ENCODE measurements around the gene POLA2.
A peak's percentile ranks its signal among the peaks of the same experiment; 100 is the strongest.
"Not testable (repeated sequence)": the region's sequence is repeated elsewhere in the genome, so short reads cannot be mapped to it uniquely, and the experiment has no call there.

POLA2 gene

DNA sequence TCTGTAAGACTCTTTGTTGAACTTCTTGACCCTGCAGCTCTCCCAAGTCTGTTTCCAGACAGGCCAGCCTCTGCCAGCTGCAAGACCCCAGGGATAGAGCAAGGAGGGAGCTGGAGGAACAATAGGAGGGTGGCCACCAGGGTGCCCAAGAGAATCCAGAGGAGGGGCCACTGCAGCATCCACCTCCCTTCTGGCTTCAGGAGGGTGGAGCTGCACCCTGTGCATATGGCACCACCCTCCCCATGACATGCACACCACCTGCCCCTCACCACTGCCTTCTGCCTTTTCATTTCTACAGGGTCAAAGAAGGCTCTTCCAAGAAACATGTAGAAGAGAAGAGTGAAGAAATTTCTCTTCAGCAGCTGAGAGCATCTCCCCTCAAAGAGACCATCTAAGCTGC lies 20.1 kb upstream of the POLA2 start:
- DNase-seq (ENCODE audit: low read depth), result no peak

GRCh38 chr11:65242389-65242788 lies 19.4 kb upstream of the POLA2 start:
- no peak for DNase-seq (ENCODE audit: low read depth)

DNA sequence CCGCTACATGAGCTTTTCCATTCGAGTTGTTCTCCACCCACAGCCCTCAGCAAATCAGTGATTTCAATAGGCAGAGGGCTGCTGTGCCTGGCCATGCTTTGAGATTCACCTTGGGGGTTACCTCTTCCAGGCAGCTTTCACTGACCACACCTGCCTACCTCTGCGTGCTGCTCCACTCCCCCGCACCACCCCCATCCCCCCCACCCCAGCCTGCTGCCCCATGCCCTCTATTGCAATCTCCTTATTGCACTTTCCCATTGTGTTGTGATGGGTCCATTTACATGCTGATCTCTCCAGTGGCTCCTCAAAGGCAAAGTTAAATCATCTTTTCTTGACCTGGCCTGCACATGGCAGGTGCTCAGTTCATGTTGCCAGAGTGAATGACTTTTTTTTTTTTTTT lies 18.0 kb upstream of the POLA2 start:
- no peak for DNase-seq (ENCODE audit: low read depth)

- not testable (repeated sequence) for DNase-seq (ENCODE audit: low read depth)
Measured at GRCh38 chr11:65245046-65245445, 16.7 kb upstream of the POLA2 start.

DNA sequence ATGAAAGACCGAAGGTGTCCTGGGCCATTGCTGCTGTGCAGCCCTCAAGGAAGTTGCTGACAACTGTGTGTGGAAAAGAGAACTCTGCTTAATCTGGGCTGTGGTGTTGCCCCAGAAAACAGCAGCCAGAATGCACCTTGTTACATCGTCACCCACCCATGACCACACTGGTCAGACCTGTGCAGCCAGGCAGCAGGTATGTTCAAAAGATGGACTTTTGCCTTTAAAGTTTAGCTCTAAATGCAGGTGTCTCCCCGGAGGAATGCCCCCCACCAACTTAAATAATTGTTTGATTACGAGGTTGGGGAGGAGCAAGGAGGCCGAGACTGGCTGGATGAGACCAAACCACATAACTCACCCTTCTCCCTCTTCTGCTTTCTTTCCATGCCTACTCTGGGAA lies 15.3 kb upstream of the POLA2 start:
- no peak for DNase-seq (ENCODE audit: low read depth)

DNA sequence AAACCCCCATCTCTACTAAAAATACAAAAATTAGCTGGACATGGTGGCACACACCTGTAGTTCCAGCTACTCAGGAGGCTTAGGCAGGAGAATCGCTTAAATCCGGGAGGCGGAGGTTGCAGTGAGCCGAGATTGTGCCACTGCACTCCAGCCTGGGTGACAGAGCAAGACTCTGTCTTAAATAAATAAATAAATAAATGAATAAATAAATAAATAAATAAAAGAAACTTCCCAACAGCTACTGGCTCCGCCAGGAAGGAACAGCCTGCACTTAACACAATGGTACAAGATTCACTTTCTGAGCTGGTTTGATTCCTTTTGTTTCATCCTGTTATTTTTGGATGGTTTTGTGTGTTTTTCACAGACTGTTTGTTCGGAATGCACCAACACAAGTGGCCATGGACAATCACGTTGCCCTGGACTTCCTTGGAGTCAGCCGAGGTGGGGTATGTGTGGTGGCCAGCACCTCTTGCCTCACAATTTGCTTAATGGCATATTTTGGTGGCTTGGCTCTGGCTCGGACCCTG lies 13.5 kb upstream of the POLA2 start:
- DNase-seq (ENCODE audit: low read depth), result not testable (repeated sequence)

- no peak for DNase-seq (ENCODE audit: low read depth)
Measured at GRCh38 chr11:65251476-65251875, 10.3 kb upstream of the POLA2 start.

DNA sequence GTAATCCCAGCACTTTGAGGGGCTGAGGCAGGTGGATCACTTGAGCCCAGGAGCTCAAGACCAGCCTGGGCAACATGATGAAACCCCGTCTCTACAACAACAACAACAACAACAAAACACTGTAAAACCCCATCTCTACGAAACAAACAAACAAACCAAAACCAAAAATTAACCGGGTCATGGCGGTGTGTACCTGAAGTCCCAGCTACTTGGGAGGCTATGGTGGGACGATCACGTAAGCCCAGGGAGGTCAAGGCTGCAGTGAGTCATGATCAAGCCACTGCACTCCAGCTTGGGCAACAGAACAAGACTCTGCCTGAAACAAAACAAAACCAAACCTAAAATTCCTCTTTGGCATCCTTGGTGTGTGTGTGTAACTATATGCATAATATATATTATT lies 7.0 kb upstream of the POLA2 start:
- no peak for DNase-seq (ENCODE audit: low read depth)

- DNase-seq (ENCODE audit: low read depth), result no peak
Measured at GRCh38 chr11:65258988-65259387, 2.8 kb upstream of the POLA2 start.

DNA sequence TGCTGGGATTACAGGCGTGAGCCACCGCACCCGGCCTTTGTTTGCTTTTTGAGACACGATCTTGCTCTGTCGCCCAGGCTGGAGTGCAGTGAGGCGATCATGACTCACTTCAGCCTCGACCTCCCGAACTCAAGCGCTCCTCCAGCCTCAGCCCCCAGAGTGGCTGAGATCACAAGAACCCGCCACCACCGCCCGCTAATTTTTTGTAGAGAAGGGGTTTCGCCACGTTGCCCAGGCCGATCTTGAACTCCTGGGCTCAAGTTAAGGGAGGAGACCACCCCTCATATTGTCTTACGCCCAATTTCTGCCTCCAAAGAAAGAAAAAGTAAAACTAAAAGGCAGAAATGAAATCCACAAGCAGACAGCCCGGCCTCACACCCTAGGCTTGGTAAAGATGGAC lies 1.5 kb upstream of the POLA2 start:
- no peak for DNase-seq (ENCODE audit: low read depth)

DNA sequence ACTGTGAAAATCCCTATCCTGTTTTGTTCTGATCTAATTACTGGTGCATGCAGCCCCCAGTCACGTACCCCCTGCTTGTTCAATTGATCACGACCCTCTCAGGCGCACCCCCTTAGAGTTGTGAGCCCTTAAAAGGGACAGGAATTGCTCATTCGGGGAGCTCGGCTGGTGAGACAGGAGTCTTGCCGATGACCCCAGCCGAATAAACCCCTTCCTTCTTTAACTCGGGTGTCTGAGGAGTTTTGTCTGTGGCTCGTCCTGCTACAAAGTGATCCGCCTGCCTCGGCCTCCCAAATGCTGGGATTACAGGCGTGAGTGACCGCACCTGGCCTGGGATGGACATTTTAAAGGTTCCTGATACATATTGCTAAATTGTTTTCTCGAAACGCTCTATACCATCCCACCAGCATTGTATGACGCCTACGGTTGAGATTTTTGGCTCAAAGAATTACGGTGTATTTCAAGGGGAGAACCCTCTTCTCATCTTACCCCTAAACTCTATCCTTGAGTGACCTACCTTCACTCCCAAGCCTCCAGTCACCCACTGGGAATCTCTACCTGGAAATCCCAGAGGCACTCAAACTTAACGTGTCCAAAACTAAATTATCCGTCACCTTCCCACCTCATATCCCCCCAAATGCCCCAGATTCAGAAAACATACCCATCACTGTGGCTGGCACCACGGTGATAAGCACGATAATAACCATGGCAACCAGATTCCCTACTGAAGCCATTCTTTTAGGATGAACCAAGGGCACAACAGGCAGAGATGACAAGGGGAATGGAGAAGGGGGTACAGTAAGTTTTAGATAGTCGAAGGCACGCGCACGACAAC lies 789 bp upstream of the POLA2 start:
- DNase-seq (ENCODE audit: low read depth), result no peak

DNA sequence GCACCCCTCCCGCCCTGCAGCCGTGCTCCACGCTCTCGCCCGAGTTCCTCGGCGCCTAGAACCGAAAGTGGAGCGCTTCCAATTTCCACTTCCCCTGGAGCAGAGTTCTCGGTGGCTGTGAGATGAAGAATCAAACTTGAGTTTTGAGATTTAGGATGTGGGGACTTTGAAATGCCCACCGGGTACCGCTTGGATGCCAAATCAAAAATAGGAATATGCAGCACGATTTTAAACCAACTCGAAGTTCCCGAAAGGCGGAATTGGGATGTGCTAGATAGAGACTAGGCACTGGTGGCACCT lies 569 bp downstream of the POLA2 start:
- no peak for DNase-seq (ENCODE audit: low read depth)

GRCh38 chr11:65262776-65263175 lies 1.0 kb downstream of the POLA2 start:
- DNase-seq (ENCODE audit: low read depth), result no peak

GRCh38 chr11:65264747-65265146 lies 3.0 kb downstream of the POLA2 start:
- DNase-seq (ENCODE audit: low read depth), result not testable (repeated sequence)

- DNase-seq (ENCODE audit: low read depth), result no peak
Measured at GRCh38 chr11:65266210-65266609, 4.4 kb downstream of the POLA2 start.

DNA sequence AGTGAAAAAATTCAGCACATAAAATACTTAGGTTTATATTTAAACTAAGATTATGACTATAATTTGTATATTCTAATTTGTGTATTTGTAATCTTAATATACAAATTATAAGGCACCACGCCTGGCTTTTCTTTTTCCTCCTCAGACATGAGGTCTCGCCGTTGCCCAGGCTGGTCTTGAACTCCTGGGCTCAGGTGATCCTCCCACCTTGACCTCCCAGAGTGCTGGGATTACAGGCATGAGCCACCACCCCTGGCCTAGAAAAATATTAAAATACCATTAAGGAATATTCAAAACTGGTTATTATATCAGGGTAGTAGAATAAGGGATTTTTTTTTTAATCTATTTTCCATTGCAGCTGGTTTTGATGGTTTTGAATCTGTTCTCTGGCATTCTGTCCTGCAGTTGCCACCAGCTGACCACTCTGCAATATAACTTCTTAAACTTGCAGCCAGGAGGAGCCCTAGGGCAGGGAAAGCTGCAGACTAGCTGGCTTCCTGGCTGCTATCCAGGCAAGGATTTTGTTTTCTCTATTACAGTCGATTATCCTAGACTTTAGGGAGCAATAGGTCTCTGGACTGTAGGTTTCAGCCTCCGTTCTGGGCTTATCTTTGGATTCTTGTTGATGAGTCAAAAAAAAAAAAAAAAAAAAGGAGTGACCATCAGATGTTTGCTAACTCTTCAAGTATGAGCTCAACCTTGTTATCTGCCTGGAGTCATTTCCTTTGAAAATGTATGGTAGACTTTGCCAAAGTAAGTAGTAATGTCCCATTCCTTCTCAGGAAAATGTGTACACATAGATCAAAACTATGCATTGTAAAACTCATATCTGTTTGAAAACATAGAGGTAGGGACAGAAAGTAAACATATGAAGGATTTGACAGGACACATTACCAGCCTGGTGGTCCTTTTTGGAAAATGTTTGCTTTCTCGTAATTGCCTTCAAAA lies 13.2 kb downstream of the POLA2 start:
- peak; percentile 89 for DNase-seq (ENCODE audit: low read depth)

DNA sequence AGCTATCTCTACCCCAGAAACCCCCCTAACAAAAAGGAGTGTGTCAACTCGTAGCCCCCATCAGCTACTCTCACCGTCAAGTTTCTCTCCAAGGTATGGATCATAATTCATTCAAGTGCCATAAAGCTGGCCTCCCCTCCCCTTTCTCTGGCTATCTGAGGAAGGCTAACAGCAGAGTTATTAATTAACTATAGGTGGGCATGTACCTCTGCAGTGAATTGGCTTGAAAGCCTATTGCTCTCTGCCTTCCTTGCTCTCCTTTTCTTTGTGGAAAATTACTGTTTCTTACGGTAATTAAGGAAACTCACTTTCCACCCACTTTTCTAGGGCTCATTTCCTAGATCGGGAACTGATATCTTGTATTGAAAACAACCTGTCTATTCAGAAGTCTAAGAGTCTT lies 14.1 kb downstream of the POLA2 start:
- DNase-seq (ENCODE audit: low read depth), result no peak

DNA sequence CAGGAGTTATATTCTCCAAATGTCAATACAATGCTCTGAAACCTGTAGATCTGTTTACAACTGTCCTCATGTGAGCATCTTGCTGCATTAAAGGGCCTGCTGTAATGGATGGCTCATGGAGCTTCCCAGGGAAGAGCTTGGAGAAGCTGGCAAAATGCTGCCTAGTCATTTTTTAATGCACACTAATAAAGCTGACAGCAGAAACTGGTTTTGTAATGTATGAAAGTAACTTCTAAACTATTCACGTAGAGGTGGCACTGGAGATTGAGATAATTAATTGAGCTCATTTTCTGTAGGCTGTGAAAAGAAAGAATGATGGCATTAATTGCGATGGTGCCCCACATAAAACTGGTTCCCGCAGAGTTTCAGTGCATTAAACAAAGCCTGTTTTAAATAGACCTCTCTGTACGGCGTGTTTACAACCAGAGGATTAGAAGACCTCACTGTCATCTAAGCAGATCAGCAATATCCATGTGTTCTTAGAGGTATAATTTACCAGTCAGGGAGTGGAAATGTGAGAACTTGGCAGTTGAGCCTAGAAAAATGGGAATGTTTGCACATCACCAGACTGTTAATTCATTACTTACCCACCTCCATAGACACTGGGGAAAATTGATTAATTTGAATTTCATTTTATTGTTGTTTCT lies 16.0 kb downstream of the POLA2 start:
- no peak for DNase-seq (ENCODE audit: low read depth)

DNA sequence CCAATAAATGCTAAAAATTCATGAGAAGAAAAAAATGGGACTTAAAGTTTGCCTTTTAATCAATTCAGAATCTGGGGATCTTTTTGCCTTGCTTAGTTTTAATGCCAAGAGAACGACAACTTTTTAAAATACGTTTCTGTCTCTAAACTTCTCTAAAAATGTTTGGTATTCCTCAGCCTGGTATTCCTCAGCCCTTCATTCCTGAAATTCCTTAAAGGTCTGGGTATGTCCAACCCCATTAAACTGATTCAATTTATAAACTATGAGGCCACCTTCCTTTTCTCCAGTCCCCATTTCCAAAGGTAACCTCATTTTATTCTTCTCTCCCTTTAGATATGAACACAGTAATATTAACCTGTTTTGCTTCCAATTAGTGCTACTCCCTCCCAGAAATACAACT lies 16.6 kb downstream of the POLA2 start:
- DNase-seq (ENCODE audit: low read depth), result no peak

DNA sequence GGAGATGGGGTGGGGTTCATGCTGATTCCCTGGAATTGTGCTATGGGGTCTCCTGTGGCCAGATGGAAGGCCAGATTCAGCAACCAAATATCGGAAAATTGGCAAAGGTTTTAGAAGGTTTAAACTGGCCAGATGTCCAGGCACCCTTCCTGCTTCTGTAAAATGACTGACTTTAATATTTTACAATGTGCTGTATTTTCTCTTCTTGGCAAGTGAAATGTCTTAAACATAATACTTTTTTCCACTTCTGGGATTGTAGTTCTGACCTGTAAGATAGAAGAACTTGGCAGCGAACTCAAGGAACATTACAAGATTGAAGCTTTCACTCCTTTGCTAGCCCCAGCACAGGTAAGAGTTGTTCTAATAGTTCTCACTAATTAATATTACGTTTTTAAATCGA lies 17.5 kb downstream of the POLA2 start:
- DNase-seq (ENCODE audit: low read depth), result no peak

GRCh38 chr11:65279741-65280440 lies 18.1 kb downstream of the POLA2 start:
- peak; percentile 38 for DNase-seq (ENCODE audit: low read depth)

DNA sequence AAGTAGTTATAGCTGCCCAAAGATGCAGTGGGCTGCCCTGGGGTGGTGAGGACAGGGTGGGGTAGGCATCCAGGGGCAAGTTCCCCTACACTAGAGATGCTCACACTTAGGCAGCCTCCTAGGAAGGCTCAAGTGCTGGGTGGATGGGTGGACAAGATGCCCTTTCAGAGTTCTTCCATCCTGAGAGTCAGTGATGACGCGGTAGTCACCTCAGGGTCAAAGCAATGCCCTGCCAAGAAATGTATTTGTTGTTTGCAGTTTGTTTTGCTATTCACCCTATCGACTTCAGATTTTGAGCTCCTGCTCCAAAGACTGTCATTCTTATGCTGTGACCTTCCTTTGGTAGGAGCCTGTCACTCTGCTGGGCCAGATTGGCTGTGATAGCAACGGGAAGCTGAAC lies 18.9 kb downstream of the POLA2 start:
- DNase-seq (ENCODE audit: low read depth), result no peak

Data from fibroblast of the conjunctiva (primary cell).